SK-MEL-5 (cell line): ENCODE results near the gene PRKCA. TPM values are rescaled to one million over a fixed set of nuclear protein-coding genes. Genes with fewer than 3 reads are reported as not detected.
A peak's percentile ranks its signal among the peaks of the same experiment; 100 is the strongest.

Experiments used
- DNase-seq: peaks from one replicate; pipeline ENCODE4 v3.0.0-alpha.2; 2016; ENCODE audit warnings: low read depth, low spot score
- in situ Hi-C: cut with HindIII; loops from 2 replicates; pipeline ENCODE4 v1.10.0; 2016; ENCODE audit warnings: low sequenced_read_pairs, high pct_unique_total_duplicates, low pct_unique_long_range_greater_than_20kb
- total RNA-seq: library from RNA; depleted of rRNA; stranded (reverse); fragments of >200 nt; shearing (Covaris generic); gene quantifications from 2 replicates; pipeline ENCODE4 v1.2.3, GENCODE V29; 2014

Gene PRKCA
- total RNA-seq, 1 experiment from 2014 or later: 7.3 TPM

GRCh38 chr17:66542129-66542966 is 239.9 kb downstream of the PRKCA start:
- DNase-seq: peak; percentile 82
- in situ Hi-C loops: no loop called here

- in situ Hi-C loops: no loop called here
- DNase-seq: peak; percentile 64
Measured at GRCh38 chr17:66542967-66543520, 240.6 kb downstream of the PRKCA start.

- DNase-seq: no peak
- in situ Hi-C loops: no loop called here
Measured at GRCh38 chr17:66543526-66543925, 241.1 kb downstream of the PRKCA start.

GRCh38 chr17:66545918-66546317 is 243.5 kb downstream of the PRKCA start:
- in situ Hi-C loops: no loop called here
- no peak for DNase-seq

- in situ Hi-C loops: no loop called here
- no peak for DNase-seq
Measured at GRCh38 chr17:66547151-66547865, 244.9 kb downstream of the PRKCA start.

GRCh38 chr17:66548158-66548557 is 245.7 kb downstream of the PRKCA start:
- in situ Hi-C loops: no loop called here
- DNase-seq: no peak

- in situ Hi-C loops: no loop called here
- DNase-seq: no peak
Measured at GRCh38 chr17:66548659-66549310, 246.4 kb downstream of the PRKCA start.

- DNase-seq: no peak
- in situ Hi-C loops: no loop called here
Measured at GRCh38 chr17:66549311-66549704, 246.9 kb downstream of the PRKCA start.

- no peak for DNase-seq
- in situ Hi-C loops: no loop called here
Measured at GRCh38 chr17:66549731-66550207, 247.4 kb downstream of the PRKCA start.

- no peak for DNase-seq
- in situ Hi-C loops: no loop called here
Measured at GRCh38 chr17:66551839-66552238, 249.4 kb downstream of the PRKCA start.

GRCh38 chr17:66552371-66552770 is 250.0 kb downstream of the PRKCA start:
- in situ Hi-C loops: no loop called here
- no peak for DNase-seq

- in situ Hi-C loops: no loop called here
- no peak for DNase-seq
Measured at GRCh38 chr17:66555605-66556004, 253.2 kb downstream of the PRKCA start.

GRCh38 chr17:66557200-66557599 is 254.8 kb downstream of the PRKCA start:
- DNase-seq: no peak
- in situ Hi-C loops: no loop called here

- in situ Hi-C loops: no loop called here
- no peak for DNase-seq
Measured at GRCh38 chr17:66557886-66558285, 255.5 kb downstream of the PRKCA start.

- in situ Hi-C loops: no loop called here
- DNase-seq: no peak
Measured at GRCh38 chr17:66560691-66561090, 258.3 kb downstream of the PRKCA start.

GRCh38 chr17:66562119-66562518 is 259.7 kb downstream of the PRKCA start:
- in situ Hi-C loops: no loop called here

GRCh38 chr17:66564992-66565465 is 262.6 kb downstream of the PRKCA start:
- no peak for DNase-seq
- in situ Hi-C loops: no loop called here

More at GRCh38 chr17:66562119-66562518, 259.7 kb downstream of the PRKCA start:
- no peak for DNase-seq
